A673 (cell line): ENCODE results near the gene IDI1. TPM values are rescaled to one million over a fixed set of nuclear protein-coding genes. Genes with fewer than 3 reads are reported as not detected.
"Not testable (repeated sequence)": the region's sequence is repeated elsewhere in the genome, so short reads cannot be mapped to it uniquely, and the experiment has no call there.

Experiments
- BruUV-seq: library from RNA; stranded (reverse); fragments of 400-500 nt; replicated peaks from 2 replicates; lab custom pipeline; 2021; lab: Mats Ljungman, UMichigan
- CTCF ChIA-PET: fragments of 300-600 bp; sonication (Branson Sonifier 250); formaldehyde crosslinking; loops from one replicate; lab custom pipeline; 2022; ENCODE audit warnings: antibody characterized with exemption; lab: Charles Lee
- POLR2A ChIA-PET: fragments of 300-600 bp; sonication (Branson Sonifier 250); formaldehyde crosslinking; loops from one replicate; lab custom pipeline; 2022; ENCODE audit warnings: antibody characterized with exemption; ENCODE audit not compliant: low non-redundant PET; lab: Charles Lee
- DNase-seq: peaks from one replicate; pipeline ENCODE4 v3.0.0-alpha.2; 2015; ENCODE audit warnings: low spot score
- H3K27ac ChIP-seq: fragments of 200-600 bp; sonication (generic); 2 replicates; pipeline ENCODE4 v1.5.1; 2016; ENCODE audit warnings: mixed run types, low read depth, mild to moderate bottlenecking, mixed read lengths, antibody characterized with exemption, low read length; ENCODE audit not compliant: poor library complexity, severe bottlenecking
- H3K27me3 ChIP-seq: fragments of 200-600 bp; sonication (generic); replicated peaks from 2 replicates; pipeline ENCODE4 v1.6.1; 2017; ENCODE audit warnings: mixed run types, low read depth, mild to moderate bottlenecking, mixed read lengths, antibody characterized with exemption, low read length; ENCODE audit not compliant: insufficient read depth, poor library complexity
- H3K36me3 ChIP-seq: fragments of 200-600 bp; sonication (generic); 2 replicates; pipeline ENCODE4 v1.6.1; 2016; ENCODE audit warnings: mixed run types, mild to moderate bottlenecking, mixed read lengths, antibody characterized with exemption, low read length; ENCODE audit not compliant: insufficient read depth, poor library complexity, severe bottlenecking
- H3K4me1 ChIP-seq: fragments of 200-600 bp; sonication (generic); 2 replicates; pipeline ENCODE4 v1.6.1; 2017; ENCODE audit warnings: mixed run types, mild to moderate bottlenecking, mixed read lengths, antibody characterized with exemption, low read length; ENCODE audit not compliant: insufficient read depth, poor library complexity, severe bottlenecking
- H3K4me3 ChIP-seq: fragments of 200-600 bp; sonication (generic); 2 replicates; pipeline ENCODE4 v1.5.1; 2016; ENCODE audit warnings: low read depth, mixed run types, mild to moderate bottlenecking, mixed read lengths, low read length; ENCODE audit not compliant: poor library complexity, severe bottlenecking
- H3K9me3 ChIP-seq: fragments of 200-600 bp; sonication (generic); 2 replicates; pipeline ENCODE4 v1.6.1; 2016; ENCODE audit warnings: mixed run types, low read depth, mild to moderate bottlenecking, mixed read lengths, antibody characterized with exemption, low read length; ENCODE audit not compliant: poor library complexity, severe bottlenecking
- CTCF ChIP-seq: fragments of 300-800, 200-600 bp; sonication (generic); conservative IDR thresholded peaks from 2 replicates; pipeline ENCODE4 v1.5.1; 2017; ENCODE audit warnings: low read depth, mild to moderate bottlenecking, antibody characterized with exemption, low read length, moderate library complexity, mixed read lengths
- EZH2 ChIP-seq: fragments of 200-600 bp; sonication (generic); IDR thresholded peaks from 2 replicates; pipeline ENCODE4 v1.6.1; 2017; ENCODE audit warnings: borderline replicate concordance, low read depth, mild to moderate bottlenecking, mixed read lengths, antibody characterized with exemption, low read length; ENCODE audit not compliant: poor library complexity, severe bottlenecking
- intact Hi-C: fragments of 100-400 bp; cut with micrococcal nuclease; formaldehyde crosslinking; loops from one replicate; pipeline ENCODE4 v1.10.0; 2022; ENCODE audit not compliant: unreplicated experiment
- total RNA-seq: library from RNA; stranded (reverse); gene quantifications from 2 replicates; pipeline ENCODE4 v1.2.3, GENCODE V29; 2021

Gene IDI1
- total RNA-seq, 1 experiment from 2014 or later, result 111 TPM

- POLR2A ChIA-PET, result no interaction called here
- BruUV-seq, result no TSS peak
- Histone ChIP-seq H3K4me1 (no peaks in the 10 kb centered on the region), H3K4me3 (no peak overlapping the region), H3K36me3 (peaks cover 79% of the 10 kb centered on the region), H3K9me3 (no peaks in the 10 kb centered on the region), H3K27ac (no peak overlapping the region), H3K27me3 (no peaks in the 10 kb centered on the region)
- TF ChIP-seq EZH2 (no peak), CTCF (no peak)
- intact Hi-C loops, result no loop called here
- no peak for DNase-seq
- CTCF ChIA-PET, result no interaction called here
Measured at GRCh38 chr10:1015688-1016087, 33.2 kb downstream of the IDI1 start.

- Histone ChIP-seq H3K9me3 (no peaks in the 10 kb centered on the region), H3K4me1 (no peaks in the 10 kb centered on the region), H3K27me3 (no peaks in the 10 kb centered on the region), H3K4me3 (no peak overlapping the region), H3K27ac (no peak overlapping the region), H3K36me3 (peaks cover 94% of the 10 kb centered on the region)
- intact Hi-C loops, result no loop called here
- BruUV-seq, result no TSS peak
- ChIA-PET POLR2A (no interaction called here), CTCF (no interaction called here)
- TF ChIP-seq EZH2 (no peak), CTCF (no peak)
- no peak for DNase-seq
Measured at GRCh38 chr10:1011696-1012095, 37.2 kb downstream of the IDI1 start.

- no peaks in the 10 kb centered on the region for H3K9me3 ChIP-seq
- no peaks in the 10 kb centered on the region for H3K27me3 ChIP-seq
- CTCF ChIA-PET, result no interaction called here
- POLR2A ChIA-PET, result no interaction called here
- no peak for TF ChIP-seq EZH2
- no peak for TF ChIP-seq CTCF
- no peak for DNase-seq
- intact Hi-C loops, result no loop called here
- no peak overlapping the region for H3K27ac ChIP-seq
- H3K4me3 ChIP-seq, result no peak overlapping the region
- H3K4me1 ChIP-seq, result no peaks in the 10 kb centered on the region
- peaks cover 95% of the 10 kb centered on the region for H3K36me3 ChIP-seq
- no TSS peak for BruUV-seq
Measured at GRCh38 chr10:1010703-1011102, 38.2 kb downstream of the IDI1 start.

GRCh38 chr10:1009947-1010346 is 39.0 kb downstream of the IDI1 start:
- H3K9me3 ChIP-seq, H3K4me3 ChIP-seq, POLR2A ChIA-PET, CTCF ChIA-PET, DNase-seq, intact Hi-C loops, H3K4me1 ChIP-seq, BruUV-seq, H3K27me3 ChIP-seq, H3K27ac ChIP-seq: not testable (repeated sequence)
- H3K36me3 ChIP-seq, result peaks cover 93% of the 10 kb centered on the region
